Stomach (tissue), 4 donors: Measurements from ENCODE around the gene UNC5B.

Experiments
- CTCF ChIP-seq, 7 experiments: fragments of 450-650 bp in 4 of 7; fragments of 200-600 bp in 3 of 7; sonication (generic) in 3 of 7; IDR thresholded peaks; one replicate each; pipeline ENCODE4 v1.5.1; 2016 to 2019; ENCODE audit warnings: antibody characterized with exemption in 7 of 7, control low read depth in 2 of 7, mild to moderate bottlenecking in 1 of 7
- EP300 ChIP-seq: sonication (generic); formaldehyde crosslinking; IDR thresholded peaks from one replicate; pipeline ENCODE4 v1.6.1; 2017; ENCODE audit warnings: antibody characterized with exemption
- POLR2A ChIP-seq, 4 donors: fragments of 450-650 bp; IDR thresholded peaks; one replicate each; pipeline ENCODE4 v1.6.1; 2016; ENCODE audit warnings: antibody characterized with exemption in 4 of 4, control low read depth in 2 of 4, mild to moderate bottlenecking in 1 of 4, moderate library complexity in 1 of 4
- POLR2AphosphoS5 ChIP-seq, 3 donors: sonication (generic); formaldehyde crosslinking; IDR thresholded peaks; one replicate each; pipeline ENCODE4 v1.6.1; 2016; ENCODE audit warnings: antibody characterized with exemption in 3 of 3

GRCh38 chr10:71258046-71258445, 45.7 kb downstream of the UNC5B start:
- TF ChIP-seq POLR2A (IDR thresholded peaks at IDR 0.05), result no peak
- no peak for TF ChIP-seq CTCF (IDR thresholded peaks at IDR 0.05)
- no peak for TF ChIP-seq POLR2AphosphoS5 (IDR thresholded peaks at IDR 0.05)
- no peak for TF ChIP-seq EP300
